Subcutaneous adipose tissue (tissue), 4 donors: Measurements from ENCODE around the gene FYB1. TPM values are rescaled to one million over a fixed set of nuclear protein-coding genes. Genes with fewer than 3 reads are reported as not detected.

Source experiments
- total RNA-seq, 4 donors: library from RNA; depleted of rRNA; stranded (reverse); fragments of >200 nt; gene quantifications; one replicate each; pipeline ENCODE4 v1.1.0, GENCODE V29; 2016
- TF ChIP-seq, protein P1 (sequence below): fragments of 450-650 bp; IDR thresholded peaks from one replicate; pipeline ENCODE4 v1.5.1; 2016; ENCODE audit warnings: low read depth, mild to moderate bottlenecking, control low read depth, antibody characterized with exemption, moderate library complexity

Gene FYB1
- total RNA-seq, 4 donors from 2014 or later: 7.5 to 80.6 (median 26.7) TPM

DNA sequence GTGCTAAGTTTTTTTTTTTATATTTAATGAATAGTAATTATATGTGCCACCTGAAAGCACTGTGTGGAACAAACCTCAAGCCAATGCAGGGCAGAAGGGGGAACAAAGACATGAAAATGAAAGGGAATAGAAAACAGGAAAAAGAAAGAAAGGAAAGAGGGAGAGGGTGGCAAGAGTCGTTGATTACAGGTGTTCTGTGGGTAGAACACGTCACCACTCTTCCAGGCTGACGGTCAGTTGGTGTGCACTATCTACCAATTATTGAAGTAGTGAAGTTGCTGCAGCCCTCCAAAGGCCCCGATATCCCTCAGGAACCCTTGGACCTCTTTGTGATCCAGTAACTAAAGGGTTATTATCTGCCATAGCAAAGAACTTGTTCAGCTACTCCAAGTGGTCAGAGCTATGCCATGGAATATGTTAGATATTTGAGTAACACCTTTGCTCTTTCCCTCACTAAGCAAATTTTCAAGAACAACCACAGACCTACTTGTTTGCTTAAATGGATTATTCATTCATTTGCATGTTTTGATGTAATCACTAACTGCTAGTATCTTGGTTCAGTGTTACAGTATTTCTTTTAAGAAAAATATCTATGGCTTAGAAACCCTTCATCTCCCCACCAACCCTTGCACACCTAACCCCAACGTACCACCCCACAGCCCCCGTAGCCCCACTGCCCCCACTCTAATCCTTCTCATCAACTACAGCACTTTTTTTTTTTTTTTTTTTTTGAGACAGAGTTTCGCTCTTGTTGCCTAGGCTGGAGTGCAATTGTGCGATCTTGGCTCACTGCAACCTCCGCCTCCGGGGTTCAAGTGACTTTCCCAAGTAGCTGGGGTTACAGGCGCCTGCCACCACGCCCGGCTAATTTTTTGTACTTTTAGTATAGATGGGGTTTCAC, 31.3 kb downstream of the FYB1 start:
- TF ChIP-seq, protein P1, sequence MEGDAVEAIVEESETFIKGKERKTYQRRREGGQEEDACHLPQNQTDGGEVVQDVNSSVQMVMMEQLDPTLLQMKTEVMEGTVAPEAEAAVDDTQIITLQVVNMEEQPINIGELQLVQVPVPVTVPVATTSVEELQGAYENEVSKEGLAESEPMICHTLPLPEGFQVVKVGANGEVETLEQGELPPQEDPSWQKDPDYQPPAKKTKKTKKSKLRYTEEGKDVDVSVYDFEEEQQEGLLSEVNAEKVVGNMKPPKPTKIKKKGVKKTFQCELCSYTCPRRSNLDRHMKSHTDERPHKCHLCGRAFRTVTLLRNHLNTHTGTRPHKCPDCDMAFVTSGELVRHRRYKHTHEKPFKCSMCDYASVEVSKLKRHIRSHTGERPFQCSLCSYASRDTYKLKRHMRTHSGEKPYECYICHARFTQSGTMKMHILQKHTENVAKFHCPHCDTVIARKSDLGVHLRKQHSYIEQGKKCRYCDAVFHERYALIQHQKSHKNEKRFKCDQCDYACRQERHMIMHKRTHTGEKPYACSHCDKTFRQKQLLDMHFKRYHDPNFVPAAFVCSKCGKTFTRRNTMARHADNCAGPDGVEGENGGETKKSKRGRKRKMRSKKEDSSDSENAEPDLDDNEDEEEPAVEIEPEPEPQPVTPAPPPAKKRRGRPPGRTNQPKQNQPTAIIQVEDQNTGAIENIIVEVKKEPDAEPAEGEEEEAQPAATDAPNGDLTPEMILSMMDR: no peak

GRCh38 chr5:39186722-39187539, 32.4 kb downstream of the FYB1 start:
- TF ChIP-seq, protein P1: no peak

GRCh38 chr5:39186289-39186688, 33.1 kb downstream of the FYB1 start:
- TF ChIP-seq, protein P1: no peak

DNA sequence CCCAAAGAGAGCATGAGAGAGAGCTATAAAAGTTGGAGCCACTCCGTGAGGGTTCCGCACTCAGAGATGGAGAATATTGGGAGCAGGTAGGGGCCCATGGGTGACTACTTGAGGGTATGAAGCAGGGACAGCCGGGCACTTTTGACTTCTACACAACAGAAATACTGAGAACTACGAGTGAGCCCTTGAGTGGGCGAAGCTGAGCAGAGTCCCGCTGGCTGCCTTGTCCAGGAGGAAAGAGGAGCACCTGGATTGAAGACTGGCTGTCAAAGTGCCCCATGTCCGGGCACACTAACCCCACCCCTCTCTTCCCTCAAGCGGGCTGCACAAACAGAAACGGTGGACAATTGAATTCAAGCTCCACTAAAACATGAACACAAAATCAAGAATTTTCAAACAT, 33.6 kb downstream of the FYB1 start:
- TF ChIP-seq, protein P1: no peak

DNA sequence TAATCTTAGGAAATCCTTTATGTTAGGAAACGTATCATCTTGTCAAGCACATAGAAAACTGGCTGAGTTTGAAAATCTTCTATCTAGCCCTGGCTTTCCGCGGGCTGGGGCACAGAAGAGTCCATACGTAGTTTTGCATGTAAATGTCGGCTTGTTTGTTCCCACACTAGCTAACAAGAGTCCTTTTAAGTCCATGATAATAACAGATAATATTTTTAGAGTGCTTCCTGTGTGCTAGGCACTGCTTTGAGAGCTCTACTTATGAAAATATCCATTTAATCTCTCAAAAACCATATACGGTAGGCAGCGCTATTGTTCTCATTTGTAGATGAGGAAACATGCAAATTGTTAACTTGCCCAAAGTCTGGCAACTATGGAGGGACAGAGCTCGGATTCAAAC, 40.5 kb downstream of the FYB1 start:
- TF ChIP-seq, protein P1: no peak

GRCh38 chr5:39178171-39178570, 41.2 kb downstream of the FYB1 start:
- TF ChIP-seq, protein P1: no peak

- TF ChIP-seq, protein P1: no peak
These were observed 41.8 kb downstream of the FYB1 start for GRCh38 chr5:39177631-39177964.
